ENCODE measurements around the gene MIS12.

Gene MIS12

DNA sequence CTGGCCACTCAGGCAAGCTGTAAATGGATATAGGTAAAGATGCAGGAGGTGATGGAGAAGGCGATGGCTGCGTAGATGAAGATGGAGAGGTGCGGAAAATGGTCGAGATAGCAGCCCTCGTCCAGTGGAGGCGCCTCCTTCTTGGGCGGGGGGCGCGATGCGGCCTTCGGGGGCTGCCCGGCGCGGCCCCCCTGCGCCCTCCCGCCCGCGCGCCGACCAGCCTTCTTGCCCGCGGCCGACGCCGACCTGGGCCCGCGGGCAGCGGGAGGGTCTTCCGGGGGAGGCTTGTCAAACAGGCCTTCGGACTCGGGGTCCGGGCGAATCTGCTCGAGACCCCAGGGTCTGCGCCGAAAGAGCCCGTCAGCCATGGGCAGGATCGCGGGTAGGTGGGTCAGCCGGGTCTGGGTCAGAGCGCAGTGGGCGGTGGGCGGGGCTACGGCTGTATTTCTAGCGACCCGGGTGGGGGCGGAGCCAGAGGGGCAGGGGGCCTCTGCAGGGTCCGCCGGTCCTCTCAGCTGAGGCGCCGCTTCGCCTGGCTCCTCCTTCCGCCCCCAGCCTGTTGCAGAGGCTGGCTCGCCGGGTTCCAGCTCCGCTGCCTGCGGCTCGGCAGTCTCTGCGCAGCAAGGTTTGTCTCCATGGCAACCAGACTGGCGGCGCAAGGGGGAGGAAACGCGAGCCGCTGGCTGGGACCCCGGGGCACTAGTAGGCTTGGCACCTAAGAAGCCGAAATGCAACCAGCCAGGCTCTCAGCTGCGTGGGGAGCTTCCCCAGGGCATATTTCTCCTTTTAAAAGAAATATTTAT, 14.4 kb downstream of the MIS12 start:
- DNase-seq: peak; percentile 63

DNA sequence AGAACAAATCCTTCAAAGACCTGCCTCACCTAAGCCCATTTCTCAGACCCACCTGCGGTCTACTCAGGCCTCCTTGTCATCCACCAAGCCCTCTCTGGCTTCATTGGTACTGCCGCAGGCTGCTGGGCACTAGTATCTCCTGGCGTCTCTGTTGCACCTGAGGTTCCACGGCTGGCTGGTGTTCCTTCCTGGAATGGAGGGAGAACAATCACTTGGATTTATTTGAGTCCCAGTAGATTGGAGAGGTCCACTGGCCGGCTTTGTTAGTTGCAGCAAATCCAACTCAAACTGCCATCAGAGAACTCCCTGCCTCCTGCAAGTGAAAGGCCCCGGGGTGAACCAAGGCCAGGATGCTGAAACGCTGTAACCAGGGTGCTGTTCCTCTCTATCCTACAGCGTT, 15.3 kb downstream of the MIS12 start:
- DNase-seq: no peak

GRCh38 chr17:5502552-5502951, 16.2 kb downstream of the MIS12 start:
- no peak for DNase-seq

DNA sequence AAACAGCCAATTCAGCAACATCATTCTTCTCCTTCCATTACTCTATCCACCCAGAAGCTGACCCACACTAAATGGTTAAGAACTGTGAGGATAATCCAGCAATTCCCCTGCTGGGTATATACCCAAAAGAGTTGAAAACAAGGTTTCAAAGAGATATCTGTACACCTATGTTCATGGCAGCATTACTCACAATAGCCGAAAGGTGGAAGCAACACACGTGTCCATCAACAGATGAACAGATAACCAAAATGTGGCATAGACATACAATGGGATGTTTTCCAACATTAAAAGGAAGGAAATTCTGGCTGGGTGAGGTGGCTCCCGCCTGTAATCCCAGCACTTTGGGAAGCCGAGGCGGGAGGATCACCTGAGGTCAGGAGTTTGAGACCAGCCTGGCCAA, 19.9 kb downstream of the MIS12 start:
- no peak for DNase-seq

DNA sequence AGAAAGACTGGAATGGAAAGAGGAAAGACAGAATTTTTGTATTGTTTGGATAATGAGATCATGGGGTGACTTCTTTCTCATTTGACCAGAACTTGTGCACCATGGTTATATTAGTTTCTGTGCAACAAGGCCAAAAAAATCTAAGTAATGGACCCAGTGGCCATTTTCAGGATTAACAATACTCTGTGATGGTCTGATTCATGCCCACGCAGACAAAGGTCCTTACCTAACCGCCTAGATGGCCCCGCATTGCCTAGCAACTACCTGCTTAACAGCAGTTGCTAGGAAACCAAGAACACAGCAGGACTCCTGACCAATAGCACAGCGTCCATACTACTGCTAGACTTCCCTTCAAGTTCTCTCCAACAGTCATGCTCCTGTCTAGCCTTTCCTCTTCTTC, 22.4 kb downstream of the MIS12 start:
- DNase-seq: no peak

DNA sequence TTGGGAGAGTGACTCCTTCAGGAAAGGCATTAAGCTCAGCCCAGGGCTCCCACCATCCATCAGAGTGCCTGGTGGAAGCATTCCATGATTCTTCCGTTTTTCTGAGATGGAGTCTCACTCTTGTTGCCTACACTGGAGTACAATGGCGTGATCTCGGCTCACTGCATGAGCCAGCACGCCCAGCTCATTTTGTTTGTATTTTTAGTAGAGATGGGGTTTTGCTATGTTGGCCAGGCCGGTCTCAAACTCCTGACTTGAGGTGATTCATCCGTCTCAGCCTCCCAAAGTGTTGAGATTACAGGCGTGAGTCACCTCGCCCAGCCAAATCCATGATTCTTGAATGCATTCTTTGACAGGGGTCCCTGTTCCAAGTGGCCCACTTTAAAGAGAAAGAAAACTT, 23.1 kb downstream of the MIS12 start:
- no peak for DNase-seq

GRCh38 chr17:5510771-5511170, 24.4 kb downstream of the MIS12 start:
- no peak for DNase-seq

DNA sequence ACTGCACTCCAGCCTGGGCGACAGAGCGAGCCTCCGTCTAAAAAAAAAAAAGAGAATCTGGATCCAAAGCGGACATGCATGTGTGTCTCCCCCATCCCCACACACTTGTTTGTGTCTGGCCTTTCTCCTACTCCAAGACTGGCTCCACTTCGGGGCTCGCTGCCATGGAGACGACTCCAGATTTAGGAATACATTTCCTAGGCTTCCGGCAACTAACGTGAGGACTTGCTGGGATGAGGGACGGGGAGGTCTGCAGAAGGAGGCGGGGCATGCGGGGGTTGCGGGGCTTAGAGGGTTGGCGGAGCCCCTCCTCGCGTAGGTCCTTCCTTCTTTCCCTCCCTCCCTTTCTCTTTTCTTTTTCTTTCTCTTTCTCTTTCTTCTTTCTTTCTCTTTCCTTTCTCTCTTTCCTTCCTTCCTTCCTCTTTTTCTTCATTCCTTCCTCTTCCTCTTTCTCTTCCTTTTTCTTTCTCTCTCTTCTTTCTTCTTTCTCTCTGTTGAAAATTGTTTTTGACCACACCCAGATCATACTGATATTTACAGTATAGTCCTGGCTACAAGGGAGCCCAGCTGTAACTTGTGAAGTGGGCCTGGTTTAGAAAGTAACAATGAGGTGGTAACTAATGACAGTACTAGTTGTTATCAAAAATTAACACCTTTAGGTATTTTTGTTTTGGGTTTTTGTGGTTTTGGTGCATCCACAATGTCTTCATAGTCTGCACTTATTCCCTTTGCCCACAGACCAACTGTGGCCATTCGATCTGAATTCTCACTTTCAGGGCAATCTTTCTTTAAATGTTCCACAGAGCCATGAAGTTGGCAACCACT, 25.2 kb downstream of the MIS12 start:
- DNase-seq: no peak

- DNase-seq: no peak
Measured at GRCh38 chr17:5513628-5514027, 27.3 kb downstream of the MIS12 start.

- no peak for DNase-seq
Measured at GRCh38 chr17:5514976-5515375, 28.6 kb downstream of the MIS12 start.

GRCh38 chr17:5516060-5516792, 29.9 kb downstream of the MIS12 start:
- DNase-seq: no peak

GRCh38 chr17:5522476-5522875, 36.1 kb downstream of the MIS12 start:
- DNase-seq: no peak

- no peak for DNase-seq
Measured at GRCh38 chr17:5523249-5523648, 36.9 kb downstream of the MIS12 start.

GRCh38 chr17:5526821-5527598, 40.6 kb downstream of the MIS12 start:
- peak; percentile 24 for DNase-seq

DNA sequence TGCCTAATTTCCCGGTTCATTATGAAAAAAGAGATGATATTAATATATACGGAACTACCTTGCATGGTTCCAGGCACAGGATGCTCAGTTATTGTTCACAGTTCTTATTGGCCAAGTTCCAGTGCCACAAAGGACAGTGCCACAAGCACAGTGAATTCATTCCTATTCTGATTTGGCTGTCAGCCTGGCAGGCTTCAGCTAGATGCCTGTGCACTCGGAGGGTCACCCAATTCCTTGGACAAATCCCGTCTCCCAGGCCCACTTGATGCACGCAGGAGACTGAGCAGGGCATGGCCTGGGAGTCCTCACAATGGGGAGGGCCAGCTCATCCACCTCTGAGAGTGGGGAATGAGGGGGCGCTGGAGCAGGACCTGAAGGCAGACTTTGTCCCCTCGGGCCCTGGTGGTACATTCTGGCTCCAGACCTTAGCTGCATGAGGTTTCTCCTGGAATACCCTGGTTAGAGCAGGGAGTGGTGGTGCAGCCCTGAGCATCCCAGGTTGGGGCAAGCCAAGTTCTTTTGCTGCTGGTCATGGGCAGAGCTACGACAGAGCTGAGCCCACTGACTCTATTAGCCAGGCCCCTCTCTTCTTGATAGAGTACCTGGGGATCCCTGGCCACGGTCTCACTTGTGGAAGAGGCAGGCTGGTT, 41.4 kb downstream of the MIS12 start:
- no peak for DNase-seq

GRCh38 chr17:5530265-5531084, 44.1 kb downstream of the MIS12 start:
- no peak for DNase-seq

DNA sequence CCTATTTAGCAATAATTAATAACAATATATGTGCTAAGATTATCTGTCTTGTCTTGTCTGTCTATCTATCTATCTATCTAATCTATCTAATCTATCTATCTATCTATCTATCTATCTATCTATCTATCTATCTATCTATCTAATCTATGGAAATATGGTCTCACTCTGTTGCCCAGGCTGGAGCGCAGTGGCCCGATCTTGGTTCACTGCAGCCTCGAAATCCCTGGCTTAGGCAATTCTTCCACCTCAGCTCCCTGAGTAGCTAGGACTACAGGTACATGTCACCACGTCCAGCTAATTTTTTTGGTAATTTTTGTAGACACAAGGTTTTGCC, 44.7 kb downstream of the MIS12 start:
- DNase-seq: no peak

DNA sequence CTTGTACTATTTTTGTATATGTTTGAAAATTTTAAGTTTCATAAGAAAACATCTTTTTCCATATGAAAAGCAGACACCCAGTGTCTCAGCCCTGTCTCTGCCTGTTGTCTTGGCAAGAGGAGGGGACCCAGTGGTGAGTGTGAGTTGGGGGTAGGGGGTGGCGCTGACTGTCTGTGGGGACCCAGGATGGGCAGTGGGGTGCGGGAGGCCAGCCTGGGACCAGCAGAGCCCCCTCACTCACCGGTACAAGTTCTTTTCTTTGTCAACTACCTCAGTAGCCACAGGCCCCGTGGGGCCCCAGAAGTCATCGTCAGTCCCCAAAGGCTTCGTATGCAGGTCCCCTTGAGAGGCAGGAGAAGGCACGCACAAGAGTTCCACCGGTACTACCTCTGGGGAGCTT, 46.2 kb downstream of the MIS12 start:
- DNase-seq: no peak

DNA sequence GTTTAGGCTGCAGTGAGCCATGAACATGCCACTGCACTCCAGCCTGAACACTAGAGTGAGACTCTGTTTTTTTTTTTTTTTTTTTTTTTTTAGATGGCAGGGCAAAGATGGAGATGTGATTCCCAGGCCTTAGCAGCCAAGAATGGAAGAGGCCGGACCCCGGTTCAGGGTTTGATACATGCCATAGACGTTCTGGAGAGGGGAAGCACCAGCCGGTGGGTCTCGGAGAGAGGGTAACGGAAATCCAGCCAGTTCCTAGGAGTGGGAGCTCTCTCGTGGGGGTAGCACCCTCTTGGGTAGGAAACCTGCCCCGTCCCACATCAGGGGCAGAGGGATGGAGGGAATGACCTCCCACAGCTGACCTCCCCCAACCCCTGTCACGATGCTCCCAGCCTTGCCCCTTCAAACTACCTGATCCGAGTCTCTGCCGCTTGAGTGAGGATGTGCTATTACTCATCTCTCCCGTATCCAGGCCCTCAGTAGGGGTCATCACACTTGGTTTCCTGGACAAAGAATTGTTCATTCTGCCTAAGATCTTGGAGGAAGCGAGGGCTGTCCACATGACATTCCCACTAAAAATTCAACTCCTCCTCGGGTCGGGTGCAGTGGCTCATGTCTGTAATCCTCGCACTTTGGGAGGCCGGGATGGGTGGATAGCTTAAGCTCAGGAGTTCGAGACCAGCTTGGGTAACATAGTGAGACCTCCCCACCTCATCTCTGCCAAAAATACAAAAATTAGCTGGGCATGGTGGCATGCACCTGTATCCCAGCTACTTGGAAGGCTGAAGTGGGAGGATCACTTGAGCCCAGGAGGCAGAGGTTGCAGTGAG, 47.3 kb downstream of the MIS12 start:
- DNase-seq: no peak

- DNase-seq: no peak
Measured at GRCh38 chr17:5535436-5535835, 49.1 kb downstream of the MIS12 start.
